Endodermal cell (in vitro differentiated cells): ENCODE data around the gene GPS2. TPM values are rescaled to one million over a fixed set of nuclear protein-coding genes. Genes with fewer than 3 reads are reported as not detected.

ENCODE experiments used
- DNase-seq: peaks from one replicate; pipeline ENCODE4 v3.0.0-alpha.2; 2017
- H3K27ac ChIP-seq: 2 replicates; pipeline ENCODE4 v1.5.1; 2013; ENCODE audit warnings: mild to moderate bottlenecking, low read depth, low read length, moderate library complexity
- H3K27me3 ChIP-seq: 2 replicates; pipeline ENCODE4 v1.6.1; 2013; ENCODE audit warnings: mild to moderate bottlenecking, low read length, moderate library complexity; ENCODE audit not compliant: insufficient read depth, control insufficient read depth, poor library complexity, severe bottlenecking
- H3K36me3 ChIP-seq: 2 replicates; pipeline ENCODE4 v1.7.0; 2013; ENCODE audit warnings: mild to moderate bottlenecking, low read length, moderate library complexity; ENCODE audit not compliant: control insufficient read depth, insufficient read depth
- H3K4me1 ChIP-seq: one replicate; pipeline ENCODE4 v1.7.0; 2013; ENCODE audit warnings: low read length; ENCODE audit not compliant: control insufficient read depth, insufficient read depth
- H3K4me3 ChIP-seq: 2 replicates; pipeline ENCODE4 v1.5.1; 2013; ENCODE audit warnings: mild to moderate bottlenecking, low read length, moderate library complexity
- H3K9ac ChIP-seq: 2 replicates; pipeline ENCODE4 v1.6.1; 2013; ENCODE audit warnings: mild to moderate bottlenecking, low read length, moderate library complexity; ENCODE audit not compliant: poor library complexity, severe bottlenecking; ENCODE audit errors: extremely low read depth
- H3K9me3 ChIP-seq: 2 replicates; pipeline ENCODE4 v1.6.1; 2013; ENCODE audit warnings: mild to moderate bottlenecking, low read length, moderate library complexity; ENCODE audit not compliant: control insufficient read depth
- H3K27ac Mint-ChIP-seq: 2 replicates; pipeline ENCODE4 v1.8.0; 2020; ENCODE audit warnings: mixed read lengths
- H3K27me3 Mint-ChIP-seq: 2 replicates; pipeline ENCODE4 v1.8.0; 2021; ENCODE audit warnings: mild to moderate bottlenecking, mixed read lengths; ENCODE audit not compliant: insufficient read depth
- H3K36me3 Mint-ChIP-seq: 2 replicates; pipeline ENCODE4 v1.8.0; 2020; ENCODE audit warnings: low read depth, mixed read lengths
- H3K4me1 Mint-ChIP-seq: 2 replicates; pipeline ENCODE4 v1.8.0; 2020; ENCODE audit warnings: mixed read lengths
- H3K4me3 Mint-ChIP-seq: 2 replicates; pipeline ENCODE4 v1.8.0; 2020; ENCODE audit warnings: mild to moderate bottlenecking, moderate library complexity, mixed read lengths
- H3K9me3 Mint-ChIP-seq: 2 replicates; pipeline ENCODE4 v1.8.0; 2020; ENCODE audit warnings: mild to moderate bottlenecking, mixed read lengths
- WGBS, 2 experiments: methylation state at CpG; one replicate each; pipeline versions ENCODE4 v1.1.5 to v1.1.7; 2013; ENCODE audit warnings: missing lambda C conversion rate in 2 of 2, mixed read lengths in 1 of 2; ENCODE audit not compliant: insufficient coverage in 1 of 2, insufficient read length in 1 of 2; 5-methylcytosine and 5-hydroxymethylcytosine counted together
- total RNA-seq, 2 donors: library from RNA; stranded (reverse); fragmentation: NEBNext Ultra II Directional in 1 of 2; extraction: Animal tissue kit (Norgen Biotek cat#: 25700) in 1 of 2; gene quantifications; 2 replicates in 1 of 2; 3 replicates in 1 of 2; pipeline ENCODE4 v1.2.1, GENCODE V29; 2021
- TF ChIP-seq, protein P1 (sequence below): fragments of 200-600 bp; sonication (generic); conservative IDR thresholded peaks from 2 replicates; pipeline ENCODE4 v1.5.0; 2021; ENCODE audit warnings: antibody characterized with exemption, mild to moderate bottlenecking

The GPS2 gene
- total RNA-seq, 2 donors from 2014 or later = 43.6 to 47.2 TPM

DNA sequence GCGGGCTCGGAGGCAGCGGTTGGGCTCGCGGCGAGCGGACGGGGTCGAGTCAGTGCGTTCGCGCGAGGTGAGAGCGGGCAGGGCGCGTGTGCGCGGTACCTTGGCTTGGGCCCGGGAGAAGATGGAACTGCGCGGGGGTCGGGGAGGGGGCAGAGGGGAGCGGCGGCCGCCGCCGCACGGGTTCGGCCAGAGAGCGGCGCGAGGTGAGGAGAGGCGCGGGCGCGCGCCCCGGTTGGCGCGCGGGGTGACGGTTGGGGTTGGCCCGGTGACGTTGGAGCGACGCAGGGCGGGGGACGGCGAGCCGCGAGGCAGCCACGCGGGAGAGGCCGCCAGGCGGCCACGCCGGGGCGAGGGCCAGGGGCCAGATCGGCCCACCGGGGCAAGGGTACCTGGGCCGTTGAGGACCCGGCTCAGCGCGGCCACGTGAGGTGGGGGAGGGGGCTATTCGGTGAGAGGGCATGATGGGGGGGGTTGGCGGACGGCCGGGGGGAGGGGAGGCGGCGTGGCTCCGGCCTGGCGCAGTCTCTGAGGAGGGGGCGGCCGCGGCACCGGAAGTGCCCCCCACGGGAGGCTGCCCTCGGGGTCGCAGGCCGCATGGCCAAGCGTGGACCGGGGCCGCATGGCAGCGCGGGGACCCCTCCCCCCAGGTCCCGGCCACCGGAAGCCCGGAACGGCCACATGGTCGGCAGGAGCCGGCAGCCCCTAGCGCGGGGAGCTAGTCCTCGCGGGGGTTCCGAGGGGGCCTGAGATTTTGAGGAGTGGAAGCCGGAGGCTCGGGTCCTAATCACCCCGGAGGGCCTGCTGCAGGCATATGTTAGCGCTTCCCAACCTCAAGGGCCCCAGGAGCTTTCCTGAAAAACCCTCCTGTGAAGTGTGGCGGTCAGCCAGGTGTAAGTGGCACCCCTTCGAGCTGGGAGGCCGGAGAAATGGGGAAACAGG lies 7.2 kb downstream of the GPS2 start:
- Mint-ChIP-seq H3K4me3 (peak overlapping the region; percentile 88), H3K4me1 (peaks cover 23% of the 10 kb centered on the region)

DNA sequence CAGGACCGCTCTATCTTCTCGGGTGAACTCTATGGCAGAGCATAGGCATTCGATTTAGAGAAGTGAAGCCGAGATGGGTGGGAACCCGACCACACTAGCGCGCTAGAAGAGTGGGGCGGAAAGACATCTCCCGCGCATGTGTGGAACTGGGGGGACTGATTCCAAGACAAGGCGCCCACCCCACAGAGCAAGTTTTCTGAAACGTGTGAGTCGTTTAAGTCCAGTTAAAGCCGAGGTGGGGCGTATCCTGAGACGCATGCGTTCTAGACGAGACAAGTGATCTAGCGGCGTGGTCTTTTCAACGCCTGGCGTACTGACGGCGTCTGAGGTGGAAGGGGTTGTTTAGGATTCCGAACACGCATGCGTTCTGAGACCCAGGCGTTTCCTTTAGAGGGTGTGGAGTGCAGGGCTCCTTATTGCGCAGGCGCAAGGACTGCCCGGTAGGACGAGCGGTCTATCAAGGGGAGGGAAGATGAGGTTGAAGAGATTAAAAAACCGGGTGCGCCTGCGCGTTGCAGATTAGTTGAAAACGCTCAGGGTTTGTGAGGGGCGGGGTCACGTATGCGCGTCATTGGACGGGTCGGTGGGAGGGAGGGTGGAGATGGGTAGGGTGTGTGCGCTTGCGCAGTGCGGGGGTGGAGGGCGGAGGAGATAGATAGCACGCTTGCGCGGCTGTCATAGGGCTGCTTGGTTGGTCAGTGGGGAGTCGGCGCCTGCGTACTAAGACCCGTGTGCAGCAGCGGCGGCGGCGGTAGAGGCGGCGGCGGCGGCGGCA lies 8.1 kb downstream of the GPS2 start, which contains the start of gene EIF5A:
Gene EIF5A, plus strand, starts transcription at position 718 of the 775 bp plus-strand sequence. CDS start 2,008 bp downstream, outside the sequence.
- TF ChIP-seq, protein P1, sequence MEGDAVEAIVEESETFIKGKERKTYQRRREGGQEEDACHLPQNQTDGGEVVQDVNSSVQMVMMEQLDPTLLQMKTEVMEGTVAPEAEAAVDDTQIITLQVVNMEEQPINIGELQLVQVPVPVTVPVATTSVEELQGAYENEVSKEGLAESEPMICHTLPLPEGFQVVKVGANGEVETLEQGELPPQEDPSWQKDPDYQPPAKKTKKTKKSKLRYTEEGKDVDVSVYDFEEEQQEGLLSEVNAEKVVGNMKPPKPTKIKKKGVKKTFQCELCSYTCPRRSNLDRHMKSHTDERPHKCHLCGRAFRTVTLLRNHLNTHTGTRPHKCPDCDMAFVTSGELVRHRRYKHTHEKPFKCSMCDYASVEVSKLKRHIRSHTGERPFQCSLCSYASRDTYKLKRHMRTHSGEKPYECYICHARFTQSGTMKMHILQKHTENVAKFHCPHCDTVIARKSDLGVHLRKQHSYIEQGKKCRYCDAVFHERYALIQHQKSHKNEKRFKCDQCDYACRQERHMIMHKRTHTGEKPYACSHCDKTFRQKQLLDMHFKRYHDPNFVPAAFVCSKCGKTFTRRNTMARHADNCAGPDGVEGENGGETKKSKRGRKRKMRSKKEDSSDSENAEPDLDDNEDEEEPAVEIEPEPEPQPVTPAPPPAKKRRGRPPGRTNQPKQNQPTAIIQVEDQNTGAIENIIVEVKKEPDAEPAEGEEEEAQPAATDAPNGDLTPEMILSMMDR = no peak
- H3K36me3 Mint-ChIP-seq = peaks cover 32% of the 10 kb centered on the region
- DNase-seq = peak; percentile 100
- peaks cover 23% of the 10 kb centered on the region for H3K4me1 Mint-ChIP-seq
- Histone ChIP-seq H3K9me3 (no peaks in the 10 kb centered on the region), H3K27ac (peak within 1 kb of the TSS; percentile 97), H3K27me3 (no peaks in the 10 kb centered on the region), H3K4me1 (no peaks in the 10 kb centered on the region), H3K36me3 (peaks cover 28% of the 10 kb centered on the region), H3K4me3 (peak within 1 kb of the TSS; percentile 99), H3K9ac (peak within 1 kb of the TSS; percentile 91)
- H3K27ac Mint-ChIP-seq = peak within 1 kb of the TSS; percentile 99
- peak within 1 kb of the TSS; percentile 88 for H3K4me3 Mint-ChIP-seq
- 0 to 1% methylated on average over 20 to 64 of the region's 64 CpGs for WGBS, 2 experiments
- peaks cover 5% of the 10 kb centered on the region for H3K27me3 Mint-ChIP-seq
- no peaks in the 10 kb centered on the region for H3K9me3 Mint-ChIP-seq

More for the DNA sequence above, 7.2 kb downstream of the GPS2 start:
- no peaks in the 10 kb centered on the region for H3K27me3 ChIP-seq
- Mint-ChIP-seq H3K36me3 (peaks cover 39% of the 10 kb centered on the region), H3K9me3 (no peaks in the 10 kb centered on the region), H3K27ac (peak overlapping the region; percentile 99), H3K27me3 (peaks cover 3% of the 10 kb centered on the region)
- H3K27ac ChIP-seq = peak overlapping the region; percentile 89
- DNase-seq = peak; percentile 78
- TF ChIP-seq, protein P1 = peak; percentile 24
- H3K9ac ChIP-seq = peak overlapping the region; percentile 91
- H3K4me1 ChIP-seq = no peaks in the 10 kb centered on the region
- 0% methylated on average over 18 to 100 of the region's 104 CpGs for WGBS, 2 experiments
- peaks cover 35% of the 10 kb centered on the region for H3K36me3 ChIP-seq
- H3K9me3 ChIP-seq = no peaks in the 10 kb centered on the region
- peak overlapping the region; percentile 99 for H3K4me3 ChIP-seq

DNA sequence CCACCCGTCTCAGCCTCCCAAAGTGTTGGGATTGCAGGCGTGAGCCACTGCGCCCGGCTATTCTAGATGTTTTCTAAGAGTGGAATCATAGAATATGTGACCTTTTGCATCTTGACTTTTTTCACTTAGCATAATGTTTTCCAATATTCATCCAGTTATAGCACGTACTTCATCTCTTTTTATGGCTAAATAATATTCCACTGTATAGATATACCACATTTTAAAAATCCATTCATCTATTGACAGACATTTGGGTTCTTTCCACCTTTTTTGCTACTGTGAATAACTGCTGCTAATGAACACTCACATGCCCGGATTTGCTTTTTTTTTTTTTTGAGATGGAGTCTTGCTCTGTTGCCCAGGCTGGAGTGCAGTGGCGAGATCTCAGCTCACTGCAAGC lies 11.0 kb downstream of the GPS2 start:
- peaks cover 25% of the 10 kb centered on the region for H3K27me3 Mint-ChIP-seq
- Histone ChIP-seq H3K4me3 (no peak overlapping the region), H3K9ac (no peak overlapping the region), H3K9me3 (no peaks in the 10 kb centered on the region), H3K4me1 (no peaks in the 10 kb centered on the region), H3K36me3 (peaks cover under 1% of the 10 kb centered on the region), H3K27ac (no peak overlapping the region), H3K27me3 (peaks cover under 1% of the 10 kb centered on the region)
- peaks cover 5% of the 10 kb centered on the region for H3K36me3 Mint-ChIP-seq
- H3K27ac Mint-ChIP-seq = no peak overlapping the region
- no peak for DNase-seq
- WGBS, 2 experiments = 84 to 94% methylated on average over 3 to 7 of the region's 7 CpGs
- peaks cover 8% of the 10 kb centered on the region for H3K4me1 Mint-ChIP-seq
- TF ChIP-seq, protein P1 = no peak
- H3K9me3 Mint-ChIP-seq = no peaks in the 10 kb centered on the region
- H3K4me3 Mint-ChIP-seq = no peak overlapping the region
